IMR-90 (cell line): ENCODE results near the gene FCN1. TPM values are rescaled to one million over a fixed set of nuclear protein-coding genes. Genes with fewer than 3 reads are reported as not detected.

Experiments
- ATAC-seq: fragments of 200-7000 bp; cut with Tn5 transposase; 2 replicates; pipeline ENCODE4 v1.9.1; 2020; ENCODE audit warnings: low read depth, mild to moderate bottlenecking, moderate library complexity
- BruUV-seq: library from RNA; stranded (reverse); fragments of 400-500 nt; replicated peaks from 2 replicates; lab custom pipeline; 2021; lab: Mats Ljungman, UMichigan
- CTCF ChIA-PET: fragments of 300-600 bp; formaldehyde crosslinking; extraction: SDS; loops from one replicate; lab custom pipeline; 2021; ENCODE audit warnings: antibody characterized with exemption; lab: Yijun Ruan, JAX
- POLR2A ChIA-PET: fragments of 300-600 bp; sonication (Branson Sonifier 250); formaldehyde crosslinking; loops from one replicate; lab custom pipeline; 2022; ENCODE audit warnings: antibody characterized with exemption; ENCODE audit not compliant: unreplicated experiment; lab: Charles Lee
- DNase-seq: peaks from one replicate; pipeline ENCODE4 v3.0.0; 2013
- H2AFZ ChIP-seq: replicated peaks from 2 replicates; pipeline ENCODE3; 2013; ENCODE audit warnings: low read length, mild to moderate bottlenecking; ENCODE audit not compliant: poor library complexity
- H2AK5ac ChIP-seq: 2 replicates; pipeline ENCODE4 v1.6.1; 2013; ENCODE audit warnings: low read depth, low read length, inconsistent platforms
- H2AK9ac ChIP-seq: replicated peaks from 2 replicates; pipeline ENCODE3; 2013; ENCODE audit warnings: mild to moderate bottlenecking, low read depth, low read length, moderate library complexity; ENCODE audit not compliant: poor library complexity
- H2BK120ac ChIP-seq: 2 replicates; pipeline ENCODE4 v1.6.1; 2013; ENCODE audit warnings: low read depth, low read length, inconsistent platforms
- H2BK15ac ChIP-seq: 3 replicates; pipeline ENCODE4 v1.6.1; 2013; ENCODE audit warnings: low read depth, low read length, inconsistent platforms
- H2BK20ac ChIP-seq: 2 replicates; pipeline ENCODE4 v1.6.1; 2013; ENCODE audit warnings: low read depth, mild to moderate bottlenecking, inconsistent platforms, low read length, moderate library complexity
- H2BK5ac ChIP-seq: 2 replicates; pipeline ENCODE4 v1.6.1; 2013; ENCODE audit warnings: mild to moderate bottlenecking, low read depth, low read length, inconsistent platforms; ENCODE audit not compliant: poor library complexity, severe bottlenecking
- H3K14ac ChIP-seq: replicated peaks from 2 replicates; pipeline ENCODE4 v1.6.1; 2013; ENCODE audit warnings: low read depth, low read length, inconsistent platforms
- H3K18ac ChIP-seq: 2 replicates; pipeline ENCODE4 v1.6.1; 2013; ENCODE audit warnings: low read depth, low read length, control low read depth
- H3K23ac ChIP-seq: 2 replicates; pipeline ENCODE4 v1.6.1; 2013; ENCODE audit warnings: low read depth, low read length, inconsistent platforms
- H3K27ac ChIP-seq: 2 replicates; pipeline ENCODE4 v1.5.1; 2013; ENCODE audit warnings: mild to moderate bottlenecking, control low read depth, low read length; ENCODE audit not compliant: insufficient read depth
- H3K27me3 ChIP-seq: 2 replicates; pipeline ENCODE4 v1.6.1; 2013; ENCODE audit warnings: low read length; ENCODE audit not compliant: control insufficient read depth, insufficient read depth
- H3K36me3 ChIP-seq: 2 replicates; pipeline ENCODE4 v1.6.1; 2013; ENCODE audit warnings: low read length, mixed read lengths; ENCODE audit not compliant: control insufficient read depth, insufficient read depth
- H3K4ac ChIP-seq: 2 replicates; pipeline ENCODE4 v1.6.1; 2013; ENCODE audit warnings: low read depth, low read length, inconsistent platforms
- H3K4me1 ChIP-seq: 2 replicates; pipeline ENCODE4 v1.6.1; 2013; ENCODE audit warnings: low read length, mixed read lengths; ENCODE audit not compliant: control insufficient read depth, insufficient read depth
- H3K4me2 ChIP-seq: 2 replicates; pipeline ENCODE4 v1.6.1; 2013; ENCODE audit warnings: low read depth, mild to moderate bottlenecking, control low read depth, low read length, moderate library complexity
- H3K4me3 ChIP-seq: 2 replicates; pipeline ENCODE4 v1.5.1; 2013; ENCODE audit warnings: low read depth, mild to moderate bottlenecking, control low read depth, low read length, moderate library complexity; ENCODE audit not compliant: insufficient read depth
- H3K56ac ChIP-seq: 2 replicates; pipeline ENCODE4 v1.6.1; 2013; ENCODE audit warnings: low read length, inconsistent platforms; ENCODE audit not compliant: insufficient read depth; ENCODE audit errors: extremely low read depth
- H3K79me1 ChIP-seq, 2 experiments: 2 replicates each; pipeline ENCODE4 v1.6.1; 2013; ENCODE audit warnings: low read length in 2 of 2, inconsistent platforms in 1 of 2, low read depth in 1 of 2
- H3K9ac ChIP-seq: 2 replicates; pipeline ENCODE4 v1.6.1; 2013; ENCODE audit warnings: low read depth, low read length, control low read depth
- H3K9me1 ChIP-seq: 2 replicates; pipeline ENCODE4 v1.6.1; 2013; ENCODE audit warnings: low read length, inconsistent platforms; ENCODE audit not compliant: insufficient read depth
- H3K9me3 ChIP-seq: 2 replicates; pipeline ENCODE4 v1.6.1; 2013; ENCODE audit warnings: low read length; ENCODE audit not compliant: control insufficient read depth, insufficient read depth
- H4K20me1 ChIP-seq: 2 replicates; pipeline ENCODE4 v1.6.1; 2013; ENCODE audit warnings: low read length, inconsistent platforms; ENCODE audit not compliant: insufficient read depth
- H4K5ac ChIP-seq: 2 replicates; pipeline ENCODE4 v1.6.1; 2013; ENCODE audit warnings: mild to moderate bottlenecking, low read depth, low read length, control low read depth
- H4K8ac ChIP-seq, 2 experiments: 2 replicates each; pipeline ENCODE4 v1.6.1; 2013; ENCODE audit warnings: low read depth in 2 of 2, low read length in 2 of 2, control low read depth in 1 of 2, inconsistent platforms in 1 of 2
- H4K91ac ChIP-seq: 2 replicates; pipeline ENCODE4 v1.6.1; 2013; ENCODE audit warnings: low read depth, low read length, inconsistent platforms; ENCODE audit not compliant: insufficient read depth
- FOS ChIP-seq: fragments of 150-350 bp; IDR thresholded peaks from 2 replicates; pipeline ENCODE4 v1.6.1; 2016; ENCODE audit warnings: low read depth, low read length
- MAFK ChIP-seq: IDR thresholded peaks from 2 replicates; pipeline ENCODE4 v1.6.1; 2012; ENCODE audit warnings: low read depth, low read length, improper control_type of control experiment
- POLR2A ChIP-seq: IDR thresholded peaks from 2 replicates; pipeline ENCODE4 v1.6.1; 2012; ENCODE audit warnings: mild to moderate bottlenecking, low read depth, low read length
- WGBS, 2 experiments: methylation state at CpG; one replicate each; pipeline versions ENCODE4 v1.1.5 to v1.1.7; 2013; ENCODE audit warnings: missing lambda C conversion rate in 2 of 2; ENCODE audit not compliant: insufficient read length in 1 of 2; ENCODE audit errors: extremely low coverage in 2 of 2; 5-methylcytosine and 5-hydroxymethylcytosine counted together
- dilution Hi-C: fragments of 300-500 bp; cut with HindIII; formaldehyde crosslinking; loops from one replicate; pipeline ENCODE4 v1.14.3; 2018; ENCODE audit warnings: low sequenced_read_pairs; ENCODE audit not compliant: unreplicated experiment
- in situ Hi-C: fragments of 300-500 bp; cut with MboI; formaldehyde crosslinking; loops from 3 replicates; pipeline ENCODE4 v1.14.3; 2019; ENCODE audit warnings: low sequenced_read_pairs, inconsistent platforms, mixed read lengths
- intact Hi-C: fragments of 100-400 bp; cut with micrococcal nuclease; formaldehyde crosslinking; loops from 2 replicates; pipeline ENCODE4 v1.10.0; 2022
- polyA plus RNA-seq, 3 experiments: library from polyadenylated mRNA; depleted of rRNA; stranded (reverse); fragments of >200 nt; gene quantifications; 2 replicates each; pipeline ENCODE4 v1.2.3, GENCODE V29; 2012; ENCODE audit warnings: low replicate concordance in 1 of 3
- total RNA-seq: library from RNA; depleted of rRNA; stranded (reverse); fragments of >200 nt; gene quantifications from 2 replicates; pipeline ENCODE4 v1.2.3, GENCODE V29; 2012

FCN1 gene
- total and polyA plus RNA-seq, 2 of the 4 experiments (the other 2 are of a cell fraction) = not detected

GRCh38 chr9:134863941-134864820 is 53.5 kb downstream of the FCN1 start:
- Histone ChIP-seq H3K79me1 (no peaks in the 10 kb centered on the region), H2AK9ac (no peak overlapping the region), H3K9me3 (peaks cover 4% of the 10 kb centered on the region), H2BK15ac (no peak overlapping the region), H4K5ac (no peak overlapping the region), H2BK120ac (no peak overlapping the region), H3K27me3 (peaks cover 4% of the 10 kb centered on the region; the same call in 1 of the 2 replicates), H3K14ac (no peak overlapping the region), H3K9me1 (peaks cover 2% of the 10 kb centered on the region; the same call in 1 of the 2 replicates), H3K4ac (no peak overlapping the region), H3K4me3 (no peak overlapping the region), H3K4me2 (no peak overlapping the region), H3K23ac (no peak overlapping the region), H3K56ac (no peak overlapping the region), H3K18ac (no peak overlapping the region), H2BK20ac (no peak overlapping the region), H3K9ac (no peak overlapping the region), H4K20me1 (no peaks in the 10 kb centered on the region), H2BK5ac (no peak overlapping the region), H2AK5ac (no peak overlapping the region), H3K36me3 (no peaks in the 10 kb centered on the region), H3K27ac (no peak overlapping the region), H4K91ac (no peak overlapping the region), H2AFZ (peak overlapping the region; percentile 2), H4K8ac (no peak overlapping the region), H3K4me1 (no peaks in the 10 kb centered on the region; the same call in 1 of the 2 replicates)
- intact Hi-C loops = no loop called here
- in situ Hi-C loops = no loop called here
- WGBS, 2 experiments = 67% methylated on average over 7 of the region's 28 CpGs; no CpG with 5 or more reads in 1 of the 2 experiments
- no TSS peak for BruUV-seq
- ChIA-PET CTCF (no interaction called here), POLR2A (no interaction called here)
- DNase-seq = no peak
- ATAC-seq = no peak
- dilution Hi-C loops = no loop called here
- TF ChIP-seq POLR2A (no peak), MAFK (no peak), FOS (no peak)
